Stimulated activated CD4-positive, alpha-beta T cell treated with anti-CD3 and anti-CD28 coated beads, TNF-alpha, amount 100 ng/mL, for 24 hours (primary cell): Measurements from ENCODE around the gene AQP2.

Source experiments
- DNase-seq, 3 experiments: peaks; one replicate each; pipeline ENCODE4 v3.0.0-alpha.2; 2020; ENCODE audit warnings: low read depth in 3 of 3

Gene AQP2

GRCh38 chr12:49920241-49920914 is 30.2 kb upstream of the AQP2 start:
- DNase-seq: no peak

GRCh38 chr12:49920915-49921286 is 29.6 kb upstream of the AQP2 start:
- no peak for DNase-seq

- no peak for DNase-seq
Observed at GRCh38 chr12:49921299-49921698, 29.2 kb upstream of the AQP2 start.

GRCh38 chr12:49921936-49922335 is 28.6 kb upstream of the AQP2 start:
- no peak for DNase-seq

GRCh38 chr12:49922349-49923034 is 28.0 kb upstream of the AQP2 start:
- no peak for DNase-seq

- no peak for DNase-seq
Observed at GRCh38 chr12:49923035-49923644, 27.4 kb upstream of the AQP2 start.

GRCh38 chr12:49923880-49924556 is 26.5 kb upstream of the AQP2 start:
- DNase-seq: no peak

- no peak for DNase-seq
Observed at GRCh38 chr12:49924628-49925246, 25.8 kb upstream of the AQP2 start.

GRCh38 chr12:49925433-49926204 is 24.9 kb upstream of the AQP2 start:
- DNase-seq: no peak

- no peak for DNase-seq
Observed at GRCh38 chr12:49928471-49928870, 22.1 kb upstream of the AQP2 start.

GRCh38 chr12:49929581-49929980 is 21.0 kb upstream of the AQP2 start:
- DNase-seq: no peak

- no peak for DNase-seq
Observed at GRCh38 chr12:49930515-49931288, 19.8 kb upstream of the AQP2 start.

- DNase-seq: no peak
Observed at GRCh38 chr12:49932023-49932422, 18.5 kb upstream of the AQP2 start.

- DNase-seq: no peak
Observed at GRCh38 chr12:49932533-49933130, 17.9 kb upstream of the AQP2 start.

GRCh38 chr12:49933796-49934195 is 16.7 kb upstream of the AQP2 start:
- no peak for DNase-seq

- DNase-seq: no peak
Observed at GRCh38 chr12:49934505-49934904, 16.0 kb upstream of the AQP2 start.

GRCh38 chr12:49936925-49937324 is 13.6 kb upstream of the AQP2 start:
- DNase-seq: no peak

- DNase-seq: no peak
Observed at GRCh38 chr12:49937639-49938300, 12.8 kb upstream of the AQP2 start.

GRCh38 chr12:49939307-49939706 is 11.2 kb upstream of the AQP2 start:
- DNase-seq: no peak

GRCh38 chr12:49939707-49940106 is 10.8 kb upstream of the AQP2 start:
- DNase-seq: no peak
